GM19397 (cell line): ENCODE measurements around the gene APELA.
A peak's percentile ranks its signal among the peaks of the same experiment; 100 is the strongest.

Source experiments
- ATAC-seq: cut with Tn5 transposase; IDR thresholded peaks from one replicate; pipeline ENCODE4 v1.9.1; 2021; ENCODE audit warnings: mild to moderate bottlenecking, moderate library complexity; ENCODE audit not compliant: unreplicated experiment

Gene APELA

DNA sequence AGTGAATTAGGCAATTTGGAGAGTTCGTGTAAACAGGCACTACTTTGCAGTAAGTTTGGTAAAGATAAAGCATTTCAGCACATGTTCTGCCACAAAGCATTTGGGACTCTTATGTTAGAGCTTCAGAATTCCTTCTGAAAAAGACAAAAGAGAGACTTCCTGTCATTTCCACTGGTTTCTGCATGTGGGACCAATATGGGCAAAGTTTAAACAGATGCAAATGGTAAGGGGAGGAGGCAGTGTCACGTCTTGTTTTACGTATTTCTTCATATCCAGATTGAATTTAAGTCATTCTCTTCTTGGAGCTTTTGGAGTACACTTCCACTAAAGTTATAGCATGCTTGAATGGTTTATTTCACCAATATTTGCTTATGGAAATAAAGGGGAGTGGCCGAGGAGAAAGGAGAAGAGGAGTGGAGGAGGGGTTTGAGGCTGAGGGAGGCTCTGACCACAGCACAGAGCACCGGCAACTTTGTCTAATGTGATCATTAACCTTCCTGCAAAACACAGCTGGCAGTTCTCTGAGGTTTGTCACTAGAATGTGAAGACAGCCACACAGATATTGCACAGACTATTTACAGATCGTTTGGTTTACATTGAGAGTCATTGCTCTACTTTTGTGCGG lies at the start of gene APELA:
TSS of gene APELA (plus strand) at position 479 of the 625 bp plus-strand sequence. CDS start 154 bp downstream, outside the sequence.
- ATAC-seq, result peak; percentile 100

DNA sequence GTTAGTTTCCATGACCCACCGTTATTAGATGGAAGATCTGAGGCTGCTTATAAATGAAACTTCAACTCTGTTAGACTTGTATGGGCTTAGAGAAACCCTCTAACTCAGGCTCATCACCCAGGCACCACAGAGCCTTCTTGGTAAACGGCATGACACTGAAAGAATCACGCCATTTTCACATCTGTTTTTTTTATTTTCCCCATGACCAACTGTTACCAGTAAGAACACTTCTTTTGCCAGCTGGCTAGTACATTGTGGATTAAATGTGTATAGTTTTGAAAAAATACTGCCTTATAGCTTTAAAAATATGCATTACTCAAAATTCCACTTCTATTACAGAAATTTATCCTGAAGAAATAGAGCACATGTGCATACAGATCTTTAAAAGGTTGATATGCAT lies 48.0 kb upstream of the APELA start:
- ATAC-seq, result no peak

- no peak for ATAC-seq
These were observed 30.4 kb upstream of the APELA start for GRCh38 chr4:164846566-164846965.

GRCh38 chr4:164847016-164847415 lies 30.0 kb upstream of the APELA start:
- ATAC-seq, result no peak

DNA sequence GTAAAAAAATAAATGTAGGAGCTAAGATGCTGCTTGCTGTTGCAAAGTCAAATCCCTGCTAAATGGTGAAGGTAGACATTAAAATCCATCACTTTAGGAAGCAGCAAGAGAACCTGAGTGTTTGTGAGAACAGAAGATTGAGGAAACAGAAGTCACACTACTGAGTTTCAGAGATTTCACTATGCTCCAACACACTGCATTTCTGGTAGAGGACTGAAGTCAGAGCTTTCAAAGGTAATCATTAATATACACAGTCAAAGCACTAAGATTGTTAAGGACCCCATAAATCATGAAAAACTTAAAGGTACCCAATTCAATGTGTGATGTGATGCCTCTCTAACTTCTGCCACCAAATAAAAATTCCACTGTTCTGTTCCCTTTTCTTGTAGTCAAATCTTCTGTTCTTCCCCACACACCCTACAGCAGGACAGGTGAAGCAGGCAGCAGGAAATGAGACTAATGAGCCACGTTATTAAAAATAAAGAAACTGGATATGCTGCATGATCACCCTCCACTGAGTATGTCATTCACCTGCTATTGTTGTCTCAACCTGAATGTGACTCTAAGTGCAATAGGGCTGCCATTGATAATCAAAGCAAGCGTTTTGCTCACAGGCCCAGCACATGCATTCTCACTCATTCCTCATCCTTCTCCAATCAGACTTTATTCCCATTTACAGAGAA lies 28.9 kb upstream of the APELA start:
- ATAC-seq, result peak; percentile 76

GRCh38 chr4:164856396-164856795 lies 20.6 kb upstream of the APELA start:
- ATAC-seq, result no peak

DNA sequence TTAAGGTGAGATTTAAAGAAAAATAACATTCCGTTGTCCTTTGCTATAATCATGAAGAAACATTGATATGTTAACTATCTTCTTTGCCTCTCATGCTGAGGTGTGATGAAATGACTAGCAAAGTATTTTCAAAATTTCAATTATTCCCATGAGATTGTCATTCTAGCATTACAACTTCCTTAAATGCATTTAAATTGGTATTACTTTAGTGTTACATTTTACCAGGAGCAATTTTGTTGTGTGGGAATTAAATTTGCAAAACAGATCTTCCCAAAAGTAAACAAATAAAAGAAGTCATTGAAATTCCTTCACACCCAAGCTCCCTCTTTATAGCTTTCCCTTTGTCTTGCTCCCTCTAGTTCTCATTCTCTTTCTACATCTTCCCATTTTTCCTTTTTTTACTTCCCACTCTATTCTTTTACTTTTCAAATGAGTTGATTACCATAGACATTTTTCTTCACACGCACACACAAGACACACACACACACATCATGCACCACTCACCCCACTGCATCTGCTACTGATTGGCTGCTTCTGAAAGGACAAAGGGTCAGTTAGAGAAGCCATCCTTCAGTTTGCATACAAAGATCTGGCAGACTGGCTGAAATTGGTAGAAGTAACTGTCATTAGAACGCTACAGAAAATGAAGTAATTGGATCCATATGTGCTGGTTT lies 10.0 kb upstream of the APELA start:
- no peak for ATAC-seq

DNA sequence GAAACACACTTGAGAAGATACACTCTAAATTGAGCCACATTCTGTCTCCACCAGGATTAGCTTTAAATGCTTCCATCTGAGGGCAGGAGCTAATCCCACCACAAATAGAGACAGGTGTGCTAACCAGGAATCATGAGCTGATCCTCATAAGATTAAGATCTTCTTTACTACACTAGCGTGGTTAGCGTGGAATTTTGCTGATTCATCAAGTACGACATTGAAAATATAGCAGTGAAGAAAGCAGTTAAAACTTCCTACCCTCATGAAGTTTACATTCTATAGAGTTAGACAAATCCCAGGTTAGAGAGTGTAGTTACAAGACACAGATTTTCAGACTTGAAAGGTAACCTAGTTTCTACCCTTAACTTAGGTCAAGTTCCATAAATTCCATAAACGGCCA lies 5.3 kb upstream of the APELA start:
- ATAC-seq, result no peak

DNA sequence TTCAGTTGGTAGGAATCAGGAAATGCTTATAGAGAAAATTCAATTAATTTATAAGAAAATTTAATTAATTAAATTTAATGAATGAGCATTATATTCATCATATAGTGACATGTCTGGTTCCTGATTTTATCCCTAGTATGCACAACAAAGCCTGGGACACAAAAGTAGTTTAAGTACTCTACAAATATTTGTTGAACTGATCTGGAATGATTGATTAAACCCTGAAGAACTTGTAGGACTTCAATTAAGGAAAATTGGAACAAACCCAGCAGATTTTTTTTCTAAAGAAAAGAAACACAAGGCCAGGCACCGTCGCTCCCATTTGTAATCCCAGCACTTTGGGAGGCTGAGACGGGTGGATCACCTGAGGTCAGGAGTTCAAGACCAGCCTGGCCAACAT lies 4.5 kb upstream of the APELA start:
- ATAC-seq, result no peak

GRCh38 chr4:164874789-164875188 lies 2.2 kb upstream of the APELA start:
- no peak for ATAC-seq

GRCh38 chr4:164880489-164881262 lies 3.7 kb downstream of the APELA start:
- no peak for ATAC-seq

GRCh38 chr4:164888096-164888715 lies 11.2 kb downstream of the APELA start:
- ATAC-seq, result no peak

DNA sequence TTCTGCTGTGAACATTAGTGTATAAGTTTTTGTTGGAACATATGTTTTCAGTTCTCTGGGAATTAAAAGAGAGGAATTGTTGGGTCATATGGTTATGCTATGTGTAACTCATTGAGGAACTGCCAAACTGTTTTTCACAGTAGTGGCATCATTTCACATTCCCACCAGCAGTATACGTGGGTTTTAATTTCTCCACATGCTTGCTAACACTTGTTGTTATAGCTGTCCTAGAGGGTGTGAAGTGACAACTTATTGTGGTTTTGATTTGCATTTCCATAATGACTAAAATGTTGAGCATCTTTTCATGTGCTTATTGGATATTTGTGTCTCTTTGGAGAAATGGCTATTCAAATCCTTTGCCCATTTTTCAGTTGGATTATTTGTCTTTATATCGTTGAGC lies 13.7 kb downstream of the APELA start:
- no peak for ATAC-seq

DNA sequence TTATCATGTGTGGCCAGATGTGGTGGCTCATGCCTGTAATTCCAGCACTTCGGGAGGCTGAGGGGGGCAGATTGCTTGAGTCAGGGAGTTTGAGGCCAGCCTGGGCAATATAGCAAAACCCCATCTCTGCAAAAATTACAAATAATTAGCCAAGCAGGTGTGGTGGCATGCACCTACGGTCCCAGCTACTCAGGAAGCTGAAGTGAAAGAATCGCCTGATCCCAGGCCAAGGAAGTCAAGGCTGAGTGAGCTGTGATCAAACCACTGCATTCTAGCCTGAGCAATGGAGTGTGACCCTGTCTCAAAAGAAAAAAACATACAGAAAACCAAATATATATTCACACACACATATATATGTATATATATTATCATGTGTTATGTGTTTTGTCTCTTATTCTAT lies 15.0 kb downstream of the APELA start:
- peak; percentile 83 for ATAC-seq

DNA sequence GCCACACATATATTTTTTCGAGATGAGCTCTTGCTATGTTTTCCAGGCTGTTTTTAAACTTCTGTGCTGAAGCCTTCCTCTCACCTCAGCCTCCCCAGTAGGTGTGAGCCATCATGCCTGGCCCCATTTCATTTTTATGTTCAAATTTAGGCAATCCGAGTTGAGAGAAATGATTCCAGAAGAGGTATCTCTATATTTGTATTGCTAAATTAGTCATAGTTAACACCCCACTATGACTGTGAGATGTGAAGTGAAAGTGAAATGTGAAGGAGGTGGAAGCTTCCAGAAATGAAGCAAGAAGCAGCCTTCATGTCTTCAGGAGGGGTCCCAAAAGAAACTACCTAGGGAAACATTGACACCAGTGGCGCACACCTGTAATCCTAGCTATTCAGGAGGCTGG lies 17.7 kb downstream of the APELA start:
- ATAC-seq, result peak; percentile 59

- ATAC-seq, result no peak
These were observed 25.6 kb downstream of the APELA start for GRCh38 chr4:164902608-164903007.

GRCh38 chr4:164904336-164904735 lies 27.4 kb downstream of the APELA start:
- ATAC-seq, result no peak

DNA sequence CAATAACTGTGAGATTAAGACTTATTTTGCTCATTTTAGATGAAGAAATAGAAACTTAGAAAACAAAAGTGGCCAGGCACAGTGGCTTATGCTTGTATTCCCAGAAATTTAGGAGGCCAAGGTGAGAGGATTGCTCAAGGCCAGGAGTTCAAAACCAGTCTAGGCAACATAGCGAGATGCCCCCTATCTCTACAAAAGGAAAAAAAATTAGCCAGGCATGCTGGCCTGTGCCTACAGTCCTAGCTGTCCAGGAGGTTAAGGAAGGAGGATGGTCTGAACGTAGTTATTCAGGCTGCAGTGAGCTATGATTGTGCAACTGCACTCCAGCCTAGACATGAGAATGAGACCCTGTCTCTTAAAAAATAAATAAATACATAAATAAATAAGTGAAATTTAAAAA lies 28.0 kb downstream of the APELA start:
- no peak for ATAC-seq

DNA sequence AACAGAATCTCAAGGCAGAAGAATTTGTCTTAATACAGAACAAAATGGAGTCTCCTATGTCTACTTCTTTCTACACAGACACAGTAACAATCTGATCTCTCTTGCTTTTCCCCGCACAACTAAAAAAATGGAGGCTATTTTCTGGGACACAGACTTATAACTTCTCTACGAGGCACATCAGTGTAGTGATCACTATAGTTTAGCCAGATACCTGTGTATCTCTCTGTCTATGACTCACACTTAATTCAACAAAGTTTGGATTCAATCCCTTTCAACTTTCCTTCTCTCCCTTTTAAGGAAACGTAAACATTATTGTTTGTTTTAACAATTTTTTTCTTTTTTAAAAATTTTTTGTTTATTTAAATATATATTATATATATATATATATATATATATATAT lies 29.4 kb downstream of the APELA start:
- no peak for ATAC-seq

GRCh38 chr4:164913506-164913905 lies 36.5 kb downstream of the APELA start:
- ATAC-seq, result peak; percentile 69

DNA sequence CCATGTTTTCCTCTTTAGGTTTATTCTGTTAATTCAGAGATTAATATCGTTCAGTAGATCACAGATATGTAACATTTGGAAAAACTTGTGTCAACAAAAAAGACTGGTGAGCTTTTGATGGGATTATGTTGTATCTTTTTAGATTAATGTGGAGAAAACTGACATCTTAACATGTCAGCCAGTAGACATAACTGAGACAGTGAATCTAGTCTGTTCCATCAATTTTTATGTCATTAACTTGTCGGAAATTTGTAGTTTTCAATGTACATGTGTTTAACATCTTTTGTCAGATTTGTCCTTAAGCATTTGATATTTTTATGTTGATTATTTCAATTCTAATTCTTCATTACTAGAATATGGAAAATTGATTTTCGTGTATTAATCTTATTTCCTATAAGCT lies 42.0 kb downstream of the APELA start:
- ATAC-seq, result no peak
